OCI-LY3 (cell line): ENCODE measurements around the gene GPER1.

Experiments used
- EZH2phosphoT487 ChIP-seq: fragments of 200-600 bp; shearing (Covaris generic); IDR thresholded peaks from 2 replicates; pipeline ENCODE4 v1.6.1; 2018; ENCODE audit warnings: antibody characterized with exemption, mixed run types, low read depth
- TF ChIP-seq, protein P1 (sequence below): fragments of 200-600, 300-600 bp; sonication (generic); IDR thresholded peaks from 2 replicates; pipeline ENCODE4 v1.5.1; 2014; ENCODE audit warnings: antibody characterized with exemption, low read length, low read depth

DNA sequence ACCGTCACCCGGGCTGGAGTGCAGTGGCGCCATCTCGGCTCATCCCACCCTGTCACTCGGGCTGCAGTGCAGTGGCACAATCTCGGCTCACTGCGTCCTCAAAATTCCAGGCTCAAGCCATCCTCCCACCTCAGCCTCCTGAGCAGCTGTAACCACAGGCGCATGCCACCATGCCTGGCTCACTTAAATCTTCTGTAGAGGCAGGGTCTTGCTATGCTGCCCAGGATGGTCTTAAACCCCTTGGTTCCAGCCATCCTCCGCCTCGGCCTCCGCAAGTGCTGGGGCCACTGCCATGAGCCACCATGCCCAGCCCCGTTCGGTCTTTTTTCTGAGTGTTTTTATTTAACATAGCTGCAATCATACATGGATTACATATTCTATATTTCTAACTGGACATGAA lies 41.5 kb downstream of the GPER1 start:
- TF ChIP-seq, protein P1, sequence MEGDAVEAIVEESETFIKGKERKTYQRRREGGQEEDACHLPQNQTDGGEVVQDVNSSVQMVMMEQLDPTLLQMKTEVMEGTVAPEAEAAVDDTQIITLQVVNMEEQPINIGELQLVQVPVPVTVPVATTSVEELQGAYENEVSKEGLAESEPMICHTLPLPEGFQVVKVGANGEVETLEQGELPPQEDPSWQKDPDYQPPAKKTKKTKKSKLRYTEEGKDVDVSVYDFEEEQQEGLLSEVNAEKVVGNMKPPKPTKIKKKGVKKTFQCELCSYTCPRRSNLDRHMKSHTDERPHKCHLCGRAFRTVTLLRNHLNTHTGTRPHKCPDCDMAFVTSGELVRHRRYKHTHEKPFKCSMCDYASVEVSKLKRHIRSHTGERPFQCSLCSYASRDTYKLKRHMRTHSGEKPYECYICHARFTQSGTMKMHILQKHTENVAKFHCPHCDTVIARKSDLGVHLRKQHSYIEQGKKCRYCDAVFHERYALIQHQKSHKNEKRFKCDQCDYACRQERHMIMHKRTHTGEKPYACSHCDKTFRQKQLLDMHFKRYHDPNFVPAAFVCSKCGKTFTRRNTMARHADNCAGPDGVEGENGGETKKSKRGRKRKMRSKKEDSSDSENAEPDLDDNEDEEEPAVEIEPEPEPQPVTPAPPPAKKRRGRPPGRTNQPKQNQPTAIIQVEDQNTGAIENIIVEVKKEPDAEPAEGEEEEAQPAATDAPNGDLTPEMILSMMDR: no peak
- no peak for TF ChIP-seq EZH2phosphoT487
